Stimulated activated naive CD8-positive, alpha-beta T cell treated with anti-CD3 and anti-CD28 coated beads, Interleukin-15, amount 100 ng/mL, for 72 hours (primary cell): ENCODE measurements around the gene CELF2.
A peak's percentile ranks its signal among the peaks of the same experiment; 100 is the strongest.
"Not testable (repeated sequence)": the region's sequence is repeated elsewhere in the genome, so short reads cannot be mapped to it uniquely, and the experiment has no call there.

Source experiments
- ATAC-seq: fragments of 150-1000 bp; cut with Tn5 transposase; 2 replicates; pipeline ENCODE4 v1.10.0; 2021; ENCODE audit warnings: mild to moderate bottlenecking, moderate library complexity
- DNase-seq, 2 donors: peaks; one replicate each; pipeline ENCODE4 v3.0.0; 2021 to 2022
- H3K27ac Mint-ChIP-seq, 2 donors: one replicate each; pipeline ENCODE4 v1.8.0; 2022; ENCODE audit warnings: mild to moderate bottlenecking in 2 of 2, mixed read lengths in 2 of 2, moderate library complexity in 2 of 2
- H3K27me3 Mint-ChIP-seq: one replicate; pipeline ENCODE4 v1.8.0; 2022; ENCODE audit warnings: mixed read lengths
- H3K4me1 Mint-ChIP-seq: one replicate; pipeline ENCODE4 v1.8.0; 2022; ENCODE audit warnings: mild to moderate bottlenecking, mixed read lengths
- H3K4me3 Mint-ChIP-seq, 2 donors: one replicate each; pipeline ENCODE4 v1.8.0; 2022; ENCODE audit warnings: mild to moderate bottlenecking in 2 of 2, mixed read lengths in 2 of 2, moderate library complexity in 1 of 2
- H3K9me3 Mint-ChIP-seq, 2 donors: one replicate each; pipeline ENCODE4 v1.8.0; 2022; ENCODE audit warnings: mixed read lengths in 2 of 2

Gene CELF2

DNA sequence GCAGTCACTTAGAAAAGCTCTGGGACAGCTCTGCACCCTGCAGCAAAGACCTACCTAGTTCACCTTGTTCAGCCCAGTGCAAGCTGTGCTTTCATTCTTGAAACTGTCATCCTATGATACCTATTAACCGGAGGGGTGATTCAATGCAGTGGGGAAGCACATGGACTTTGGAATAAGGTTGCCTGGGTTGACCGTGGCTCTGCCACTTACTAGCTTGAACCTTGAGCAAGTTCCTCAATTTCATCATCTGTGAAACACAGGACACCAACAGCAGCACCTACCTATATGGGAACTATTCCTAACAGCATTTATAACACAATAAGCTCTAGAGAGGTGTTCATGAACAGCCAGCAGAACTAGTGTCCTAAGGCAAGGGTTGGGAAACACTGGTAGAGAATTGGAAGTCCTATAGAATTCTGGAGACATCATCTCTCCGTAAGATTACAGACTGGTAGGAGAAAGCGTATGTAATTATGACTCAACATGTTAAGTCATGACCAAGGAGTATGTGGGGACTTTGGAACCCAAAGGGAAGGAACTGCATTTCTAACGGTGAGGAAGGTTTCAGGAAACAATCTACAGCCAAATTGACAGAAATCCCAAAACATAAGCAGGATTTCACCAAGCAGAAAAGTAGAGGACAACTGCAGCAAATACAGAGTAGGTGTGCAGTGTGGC is 323.8 kb downstream of the CELF2 start:
- ATAC-seq (no peak), DNase-seq (no peak)
- Mint-ChIP-seq H3K27ac (peak overlapping the region in 1 of 2 donors; percentile 37), H3K4me3 (no peak overlapping the region), H3K27me3 (no peaks in the 10 kb centered on the region), H3K9me3 (no peaks in the 10 kb centered on the region), H3K4me1 (peaks cover 20% of the 10 kb centered on the region)

DNA sequence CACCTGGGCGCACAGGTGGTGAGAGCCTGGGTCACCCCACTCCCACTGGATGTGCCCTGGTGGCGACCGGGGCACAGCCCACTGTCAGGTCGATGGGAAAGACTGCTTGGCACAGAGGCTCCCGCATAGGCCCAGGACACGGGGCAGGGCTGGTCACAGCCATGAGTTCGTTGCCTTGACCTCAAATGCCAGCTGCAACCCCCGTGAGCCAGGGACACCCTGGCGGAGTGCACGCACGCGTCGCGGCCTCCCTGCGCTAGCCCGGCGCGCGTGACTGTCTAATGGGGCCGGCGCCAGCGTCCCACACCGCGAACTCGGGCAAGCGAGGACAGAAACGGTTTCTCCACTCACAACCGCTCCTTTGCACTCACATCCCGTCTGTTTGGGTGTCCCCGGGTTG is 326.4 kb downstream of the CELF2 start:
- peaks cover 8% of the 10 kb centered on the region for H3K4me1 Mint-ChIP-seq
- no peak overlapping the region for H3K4me3 Mint-ChIP-seq
- no peaks in the 10 kb centered on the region for H3K9me3 Mint-ChIP-seq
- DNase-seq: no peak
- H3K27me3 Mint-ChIP-seq: no peaks in the 10 kb centered on the region
- no peak overlapping the region for H3K27ac Mint-ChIP-seq
- ATAC-seq: peak; percentile 13

DNA sequence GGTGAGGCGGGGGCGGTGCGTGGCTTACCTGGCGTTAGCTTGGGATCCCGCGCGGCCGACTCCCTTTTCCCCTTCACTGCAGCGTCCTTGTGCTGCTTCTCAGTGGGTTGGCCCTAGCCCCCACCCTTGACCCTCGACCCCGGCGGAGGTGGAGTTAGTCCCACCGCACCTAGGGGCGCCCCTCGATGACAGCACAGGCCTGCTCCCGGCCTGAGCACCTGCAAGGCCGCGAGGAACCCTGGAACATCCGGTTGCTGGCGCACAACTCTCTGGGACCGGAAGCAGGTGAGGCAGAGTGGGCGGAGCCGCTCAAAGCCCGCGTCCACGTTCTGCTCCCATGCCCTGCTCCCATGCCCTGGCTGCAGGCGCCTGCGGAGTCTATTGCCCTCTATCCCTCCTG is 326.9 kb downstream of the CELF2 start:
- Mint-ChIP-seq H3K9me3 (no peaks in the 10 kb centered on the region), H3K27me3 (no peaks in the 10 kb centered on the region), H3K27ac (peak overlapping the region in 1 of 2 donors; percentile 82), H3K4me1 (peaks cover 8% of the 10 kb centered on the region), H3K4me3 (peak overlapping the region; percentile 59 to 70)
- ATAC-seq (peak; percentile 62), DNase-seq (no peak)

DNA sequence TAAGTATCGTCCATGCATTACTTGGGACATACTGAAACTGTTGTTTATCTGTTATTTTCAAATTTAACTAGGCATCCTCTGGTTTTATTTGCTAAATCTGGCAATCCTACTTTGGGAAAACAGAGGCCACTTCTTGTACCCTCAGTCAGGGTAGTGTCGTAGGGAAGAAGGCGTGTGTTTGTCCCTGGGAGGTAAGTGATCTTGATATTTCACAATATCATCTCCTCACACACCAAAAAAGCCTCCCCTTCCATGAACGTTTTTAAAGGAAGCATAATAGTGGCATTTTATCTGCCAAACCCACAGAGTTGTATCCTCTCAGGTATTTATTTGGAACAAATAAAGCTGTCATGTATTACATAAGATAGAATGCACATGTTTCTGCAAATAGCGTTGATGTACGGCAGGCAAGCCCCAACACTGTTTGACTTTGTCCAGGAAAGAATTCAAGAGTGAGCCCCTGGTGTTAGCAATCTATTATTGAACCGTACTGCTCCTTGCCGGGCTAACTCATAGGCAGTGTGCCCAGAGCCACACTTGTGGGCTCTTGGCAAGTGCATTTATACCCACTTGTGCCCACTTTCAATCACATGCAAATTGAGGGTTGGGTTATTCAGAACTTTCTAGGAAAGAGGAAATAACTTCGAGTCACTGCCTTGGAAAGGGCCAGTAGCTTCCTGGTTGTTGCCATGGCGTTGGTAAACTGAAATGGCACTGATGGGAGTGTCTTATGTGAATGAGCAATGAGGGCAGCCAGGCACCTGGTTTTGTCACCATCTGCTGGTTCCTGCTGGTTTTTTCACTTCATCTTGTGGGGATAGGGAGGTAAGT is 327.8 kb downstream of the CELF2 start:
- H3K9me3 Mint-ChIP-seq: no peaks in the 10 kb centered on the region
- peak; percentile 64 for ATAC-seq
- no peaks in the 10 kb centered on the region for H3K27me3 Mint-ChIP-seq
- H3K4me1 Mint-ChIP-seq: peaks cover 8% of the 10 kb centered on the region
- H3K4me3 Mint-ChIP-seq: no peak overlapping the region
- DNase-seq: no peak
- H3K27ac Mint-ChIP-seq: no peak overlapping the region

DNA sequence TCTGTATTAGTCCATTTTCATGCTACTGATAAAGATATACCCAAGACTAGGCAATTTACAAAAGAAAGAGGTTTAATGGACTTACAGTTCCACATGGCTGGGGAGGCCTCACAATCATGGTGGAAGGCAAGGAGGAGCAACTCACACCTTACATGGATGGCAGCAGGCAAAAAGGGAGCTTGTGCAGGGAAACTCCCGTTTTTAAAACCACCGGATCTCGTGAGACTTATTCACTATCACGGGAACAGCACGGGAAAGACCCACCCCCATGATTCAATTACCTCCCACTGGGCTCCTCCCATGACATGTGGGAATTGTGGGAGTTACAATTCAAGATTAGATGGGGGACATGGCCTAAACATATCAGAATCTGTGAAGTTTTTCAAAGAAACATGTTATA is 329.9 kb downstream of the CELF2 start:
- ATAC-seq, H3K4me1 Mint-ChIP-seq, H3K9me3 Mint-ChIP-seq, H3K27ac Mint-ChIP-seq, DNase-seq, H3K4me3 Mint-ChIP-seq, H3K27me3 Mint-ChIP-seq: not testable (repeated sequence)

DNA sequence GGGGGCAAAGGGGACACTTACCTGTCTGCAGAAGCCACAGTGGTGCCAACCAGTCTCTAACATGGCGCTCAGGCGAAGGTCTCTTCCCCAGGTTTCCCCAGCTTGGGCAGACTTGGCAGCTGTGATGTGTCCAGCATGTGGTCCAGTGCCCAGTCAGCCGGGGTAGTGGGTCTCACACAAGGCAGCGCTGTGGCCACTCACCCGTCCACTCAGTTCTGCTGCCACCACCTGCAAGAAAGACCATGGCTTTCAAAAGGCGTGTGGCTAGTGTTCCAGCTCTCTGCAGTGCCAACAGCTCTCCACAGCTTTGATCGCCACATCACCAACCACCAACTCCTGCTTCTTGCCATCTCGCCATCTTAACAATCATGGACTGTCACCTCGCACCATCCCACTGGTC is 334.1 kb downstream of the CELF2 start:
- H3K4me3 Mint-ChIP-seq: no peak overlapping the region
- no peak for DNase-seq
- no peaks in the 10 kb centered on the region for H3K9me3 Mint-ChIP-seq
- ATAC-seq: no peak
- no peaks in the 10 kb centered on the region for H3K27me3 Mint-ChIP-seq
- no peaks in the 10 kb centered on the region for H3K4me1 Mint-ChIP-seq
- no peak overlapping the region for H3K27ac Mint-ChIP-seq

DNA sequence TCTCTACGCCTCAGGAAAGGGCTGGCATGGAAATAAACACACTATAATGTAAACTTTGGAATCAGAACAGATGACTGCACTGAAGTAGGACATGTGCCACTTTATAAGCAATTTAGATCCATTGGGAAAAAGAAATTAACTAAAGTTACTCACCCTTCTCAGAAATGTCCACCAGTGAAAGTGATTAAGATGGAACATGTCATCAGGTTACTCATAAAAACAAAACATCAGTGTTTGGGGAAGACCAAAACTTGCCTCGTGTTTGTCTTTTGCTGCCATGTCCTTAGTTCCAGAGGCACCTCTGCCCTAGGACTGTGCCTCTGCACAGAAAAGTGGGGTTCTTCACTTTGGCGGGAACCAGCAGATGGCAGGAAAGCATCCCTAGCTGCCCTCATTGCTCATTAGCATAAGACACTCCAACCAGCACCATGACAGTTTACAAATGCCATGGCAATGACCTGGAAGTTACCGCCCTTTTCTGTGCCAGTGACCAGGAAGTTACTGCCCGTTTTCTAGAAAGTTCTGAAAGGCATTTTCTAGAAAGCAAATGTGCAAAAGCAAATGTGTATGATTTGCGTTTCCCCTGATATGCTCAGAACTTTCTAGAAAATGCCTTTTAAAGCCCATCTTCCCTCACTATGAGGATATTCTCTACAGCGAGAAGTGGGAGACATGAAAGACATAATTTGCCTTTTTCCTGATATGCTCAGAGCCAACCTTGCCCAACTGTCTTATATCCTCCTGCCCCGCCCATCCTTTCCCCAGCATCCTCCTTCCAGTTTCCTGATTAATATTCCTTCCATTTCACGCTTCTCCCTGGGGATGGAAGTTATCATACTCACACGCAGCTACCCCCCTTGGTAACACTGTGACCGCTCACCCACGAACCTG is 335.6 kb downstream of the CELF2 start:
- DNase-seq: no peak
- ATAC-seq: no peak
- Mint-ChIP-seq H3K9me3 (peaks cover 0 to 3% of the 10 kb centered on the region in 2 donors), H3K4me3 (no peak overlapping the region), H3K27me3 (no peaks in the 10 kb centered on the region), H3K27ac (no peak overlapping the region), H3K4me1 (peaks cover 9% of the 10 kb centered on the region)

DNA sequence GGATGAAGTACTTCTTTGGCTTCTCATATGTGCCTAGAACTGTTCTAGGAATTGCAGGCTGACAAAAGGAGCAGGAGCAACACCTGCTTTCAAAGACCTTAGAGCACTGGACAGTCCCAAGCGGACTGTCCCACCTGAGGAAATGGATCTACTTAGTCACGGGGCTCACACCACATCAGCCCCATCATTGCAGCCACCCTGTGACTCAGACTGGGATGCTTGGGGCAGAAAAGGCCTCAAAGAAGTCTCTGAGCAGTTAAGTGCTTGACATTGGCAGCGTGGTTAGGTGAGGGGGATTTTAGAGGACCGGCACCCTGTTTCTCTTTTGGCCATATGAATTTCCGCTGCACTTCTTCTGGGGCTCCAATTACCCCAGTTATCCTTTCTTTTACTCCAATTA is 337.2 kb downstream of the CELF2 start:
- DNase-seq (no peak), ATAC-seq (no peak)
- Mint-ChIP-seq H3K4me3 (no peak overlapping the region), H3K27ac (peak overlapping the region in 1 of 2 donors; percentile 31), H3K4me1 (peaks cover 9% of the 10 kb centered on the region), H3K27me3 (no peaks in the 10 kb centered on the region), H3K9me3 (peaks cover 9 to 10% of the 10 kb centered on the region in 2 donors)

DNA sequence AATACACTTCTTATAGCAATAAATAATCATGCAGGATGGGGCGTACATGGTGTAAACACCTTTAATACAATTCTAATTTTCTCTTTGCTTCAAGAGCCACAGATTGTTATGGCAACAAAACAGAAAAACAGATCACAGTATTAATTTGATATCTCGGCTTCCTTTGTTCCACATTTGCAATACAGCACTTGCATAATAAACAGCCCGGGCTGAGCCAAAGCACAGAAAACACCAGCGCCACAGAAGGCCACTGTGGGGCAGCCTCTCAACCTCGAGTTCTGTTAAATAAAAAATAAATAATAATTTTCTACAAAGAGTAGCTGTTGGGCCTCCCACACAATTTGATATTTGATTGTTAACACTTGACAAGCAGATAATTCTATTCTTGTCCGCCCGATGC is 337.9 kb downstream of the CELF2 start:
- H3K27ac Mint-ChIP-seq: no peak overlapping the region
- H3K4me3 Mint-ChIP-seq: no peak overlapping the region
- peaks cover 10 to 15% of the 10 kb centered on the region in 2 donors for H3K9me3 Mint-ChIP-seq
- DNase-seq (no peak), ATAC-seq (no peak)
- no peaks in the 10 kb centered on the region for H3K27me3 Mint-ChIP-seq
- peaks cover 9% of the 10 kb centered on the region for H3K4me1 Mint-ChIP-seq

DNA sequence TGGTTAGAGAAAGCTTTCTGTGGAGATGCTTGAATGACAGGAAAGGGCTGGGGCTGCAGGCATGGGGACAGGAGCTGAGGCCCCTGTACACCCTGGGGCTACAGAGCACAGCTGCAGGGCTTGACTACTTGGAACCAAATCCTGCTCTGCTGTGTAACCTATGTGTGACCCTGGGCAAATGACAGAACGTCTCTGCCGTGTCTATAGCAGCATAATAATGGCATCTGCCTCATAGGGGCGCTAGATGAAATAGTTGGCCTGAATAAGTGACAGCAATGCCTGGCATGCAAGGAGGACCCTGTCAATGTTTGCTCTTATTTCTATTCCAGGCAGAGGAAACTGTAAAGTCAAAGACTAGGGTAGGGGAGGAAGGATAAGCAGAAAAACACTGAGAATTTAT is 339.8 kb downstream of the CELF2 start:
- Mint-ChIP-seq H3K27me3 (no peaks in the 10 kb centered on the region), H3K27ac (no peak overlapping the region), H3K4me3 (no peak overlapping the region)

DNA sequence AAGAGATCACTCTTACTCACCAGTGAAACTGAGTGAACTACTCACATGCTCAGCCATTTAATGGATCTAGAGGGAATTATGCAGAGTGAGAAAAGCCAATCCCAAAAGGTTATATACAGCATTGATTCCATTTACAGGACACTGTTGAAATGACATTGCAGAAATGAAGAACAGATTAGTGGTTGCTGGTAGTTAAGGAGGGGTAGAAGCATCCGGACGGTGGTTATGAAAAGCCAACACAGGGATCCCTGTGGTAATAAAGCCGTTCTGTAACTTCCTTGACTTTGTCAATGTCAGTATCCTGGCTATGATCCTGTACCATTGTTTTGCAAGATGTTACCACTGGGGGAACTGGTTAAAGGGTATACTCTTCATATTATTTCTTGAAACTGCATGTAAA is 340.3 kb downstream of the CELF2 start:
- Mint-ChIP-seq H3K9me3 (peaks cover 10 to 15% of the 10 kb centered on the region in 2 donors), H3K27me3 (no peaks in the 10 kb centered on the region), H3K4me3 (no peak overlapping the region), H3K4me1 (peaks cover 9% of the 10 kb centered on the region), H3K27ac (no peak overlapping the region)
- no peak for ATAC-seq
- DNase-seq: no peak

More for the DNA sequence above, 339.8 kb downstream of the CELF2 start:
- DNase-seq (no peak), ATAC-seq (no peak)
- H3K4me1 Mint-ChIP-seq: peaks cover 9% of the 10 kb centered on the region
- H3K9me3 Mint-ChIP-seq: peaks cover 10 to 15% of the 10 kb centered on the region in 2 donors

DNA sequence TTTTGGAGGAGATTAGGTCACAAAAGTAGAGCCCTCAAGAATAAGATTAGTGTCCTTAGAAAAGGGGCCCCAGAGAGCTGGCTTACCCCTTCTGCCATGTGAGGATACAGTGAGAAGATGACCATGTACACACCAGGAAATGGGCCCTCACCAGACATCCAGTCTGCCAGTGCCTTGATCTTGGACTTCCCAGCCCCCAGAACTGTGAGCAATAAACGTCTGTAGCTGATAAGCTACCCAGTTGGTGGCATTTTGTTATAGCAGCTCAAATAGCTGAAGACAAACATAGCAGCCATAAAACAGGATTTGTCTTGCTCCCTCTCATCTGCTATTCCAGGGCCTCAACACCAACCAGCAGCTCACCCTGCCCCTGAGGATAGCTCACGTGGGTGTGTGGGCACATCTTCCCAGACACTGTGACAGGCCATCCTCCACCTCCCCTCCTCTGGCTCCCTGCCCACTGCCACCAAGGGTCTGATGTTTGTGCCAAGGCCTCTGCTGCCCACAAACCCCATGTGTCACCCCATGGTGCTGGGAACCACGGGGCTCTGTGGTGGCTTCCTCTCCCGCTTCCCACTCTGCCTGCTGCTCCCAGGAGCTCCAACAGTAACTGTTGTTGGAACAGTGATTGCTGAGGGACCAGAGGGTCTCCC is 341.4 kb downstream of the CELF2 start:
- Mint-ChIP-seq H3K27me3 (no peaks in the 10 kb centered on the region), H3K9me3 (peaks cover 10 to 15% of the 10 kb centered on the region in 2 donors), H3K27ac (peak overlapping the region in 1 of 2 donors; percentile 74), H3K4me3 (no peak overlapping the region), H3K4me1 (peaks cover 9% of the 10 kb centered on the region)
- no peak for DNase-seq
- ATAC-seq: no peak

DNA sequence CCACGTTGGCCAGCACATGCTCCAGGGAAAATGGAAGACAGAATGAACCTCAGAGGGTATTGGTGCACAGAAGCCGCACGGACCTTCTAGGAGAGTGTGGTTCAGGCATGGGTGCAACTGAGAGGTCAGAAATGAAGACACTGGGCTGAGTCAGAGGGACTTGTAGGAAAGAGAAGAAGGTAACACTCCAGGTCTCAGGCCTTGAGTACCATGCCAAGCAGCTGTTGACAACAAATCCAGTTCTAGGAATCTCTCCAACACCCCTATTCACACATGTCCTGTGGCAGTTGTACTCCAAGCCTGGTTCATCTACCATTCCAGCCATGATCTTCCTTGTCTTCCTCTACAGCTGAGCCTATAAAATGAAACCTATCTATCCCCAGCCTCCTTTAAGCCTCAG is 342.2 kb downstream of the CELF2 start:
- ATAC-seq: no peak
- peaks cover 9% of the 10 kb centered on the region for H3K4me1 Mint-ChIP-seq
- peaks cover 10 to 15% of the 10 kb centered on the region in 2 donors for H3K9me3 Mint-ChIP-seq
- H3K27ac Mint-ChIP-seq: no peak overlapping the region
- H3K27me3 Mint-ChIP-seq: no peaks in the 10 kb centered on the region
- no peak overlapping the region for H3K4me3 Mint-ChIP-seq
- DNase-seq: no peak

DNA sequence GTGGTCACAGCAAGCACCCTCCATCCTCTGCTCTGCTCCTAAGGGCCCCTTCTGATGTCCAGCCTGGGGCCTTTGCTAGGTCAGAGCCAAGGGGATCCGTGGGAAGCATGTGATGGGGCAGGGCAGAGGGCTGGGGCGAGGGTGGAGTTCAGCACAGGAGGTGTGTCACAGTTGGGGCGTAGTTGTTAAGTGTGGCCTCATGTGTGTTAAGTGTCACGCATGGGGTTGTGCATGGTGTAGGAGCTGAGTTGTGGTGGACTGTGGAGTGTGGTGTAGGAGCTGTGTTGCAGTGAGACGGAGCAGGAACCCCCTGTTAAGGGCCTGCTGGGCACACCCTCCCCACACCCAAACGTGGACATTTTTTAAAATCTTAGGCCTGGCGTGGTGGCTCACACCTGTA is 345.8 kb downstream of the CELF2 start:
- ATAC-seq (no peak), DNase-seq (no peak)
- H3K27me3 Mint-ChIP-seq: no peaks in the 10 kb centered on the region
- no peak overlapping the region for H3K27ac Mint-ChIP-seq
- H3K9me3 Mint-ChIP-seq: peaks cover 6 to 15% of the 10 kb centered on the region in 2 donors
- H3K4me3 Mint-ChIP-seq: no peak overlapping the region
- H3K4me1 Mint-ChIP-seq: peaks cover 11% of the 10 kb centered on the region

DNA sequence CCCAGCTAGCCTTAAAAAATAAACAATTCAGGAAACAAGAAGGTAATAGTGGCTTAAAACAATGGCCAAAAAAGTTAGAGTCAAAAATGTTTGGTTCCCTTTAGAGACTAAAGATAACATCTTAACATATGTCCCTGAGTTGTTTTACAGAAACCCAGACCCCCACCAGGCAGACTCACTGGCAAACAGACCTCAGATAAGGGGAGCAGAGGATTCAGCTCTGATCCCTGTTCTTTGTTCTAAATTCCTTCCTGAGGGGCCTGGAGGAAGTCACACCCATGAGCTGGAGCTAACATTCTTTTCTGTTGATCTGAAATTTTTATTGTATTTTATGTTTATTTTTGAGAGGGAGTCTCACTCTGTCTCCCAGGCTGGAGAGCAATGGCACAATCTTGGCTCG is 346.6 kb downstream of the CELF2 start:
- DNase-seq: no peak
- H3K4me1 Mint-ChIP-seq: peaks cover 12% of the 10 kb centered on the region
- no peaks in the 10 kb centered on the region for H3K27me3 Mint-ChIP-seq
- peaks cover 6 to 12% of the 10 kb centered on the region in 2 donors for H3K9me3 Mint-ChIP-seq
- ATAC-seq: no peak
- no peak overlapping the region for H3K27ac Mint-ChIP-seq
- no peak overlapping the region for H3K4me3 Mint-ChIP-seq
